Measurements from ENCODE around the gene ABCA2. TPM values are rescaled to one million over a fixed set of nuclear protein-coding genes. Genes with fewer than 3 reads are reported as not detected.

Gene ABCA2
- total RNA-seq, 1 donor from 2014 or later, result 2.7 TPM

GRCh38 chr9:137013571-137013940, 14.5 kb downstream of the ABCA2 start:
- Histone ChIP-seq H3K27ac (no peak overlapping the region), H2AFZ (replicated peaks) (no peak overlapping the region), H3F3A (ENCODE audit: low read depth) (no peaks in the 10 kb centered on the region), H3K9ac (no peak overlapping the region), H3K9me3 (ENCODE audit: low read depth) (no peaks in the 10 kb centered on the region), H4K20me1 (ENCODE audit: low read depth) (no peaks in the 10 kb centered on the region), H3K36me3 (no peaks in the 10 kb centered on the region), H3K79me2 (ENCODE audit: low read depth) (no peaks in the 10 kb centered on the region), H3K4me1 (no peaks in the 10 kb centered on the region), H3K4me3 (no peak overlapping the region), H3K4me2 (no peak overlapping the region), H3K27me3 (no peaks in the 10 kb centered on the region)
- Mint-ChIP-seq H3K27me3 (ENCODE audit: insufficient read depth, low read depth) (peaks cover 2% of the 10 kb centered on the region), H3K36me3 (peaks cover 5% of the 10 kb centered on the region), H3K9me3 (no peaks in the 10 kb centered on the region), H3K4me3 (no peak overlapping the region), H3K27ac (no peak overlapping the region), H3K4me1 (no peaks in the 10 kb centered on the region)
- TF ChIP-seq CTCF (IDR thresholded peaks at IDR 0.05) (no peak), EZH2 (IDR thresholded peaks at IDR 0.05) (no peak), EZH2phosphoT487 (IDR thresholded peaks at IDR 0.05) (no peak)
- no peak for DNase-seq (ENCODE audit: low spot score)

- H3K4me3 Mint-ChIP-seq, result no peak overlapping the region
- H3K36me3 Mint-ChIP-seq, result peaks cover 5% of the 10 kb centered on the region
- no peaks in the 10 kb centered on the region for H3K9me3 ChIP-seq (ENCODE audit: low read depth)
- no peak overlapping the region for H3K9ac ChIP-seq
- H3K4me3 ChIP-seq, result no peak overlapping the region
- peaks cover 3% of the 10 kb centered on the region for H3K27me3 Mint-ChIP-seq (ENCODE audit: insufficient read depth, low read depth)
- H3K4me1 ChIP-seq, result no peaks in the 10 kb centered on the region
- H2AFZ ChIP-seq (replicated peaks), result no peak overlapping the region
- no peaks in the 10 kb centered on the region for H4K20me1 ChIP-seq (ENCODE audit: low read depth)
- no peaks in the 10 kb centered on the region for H3K9me3 Mint-ChIP-seq
- H3K4me2 ChIP-seq, result no peak overlapping the region
- no peaks in the 10 kb centered on the region for H3K27me3 ChIP-seq
- H3K4me1 Mint-ChIP-seq, result no peaks in the 10 kb centered on the region
- H3K27ac Mint-ChIP-seq, result no peak overlapping the region
- no peaks in the 10 kb centered on the region for H3K79me2 ChIP-seq (ENCODE audit: low read depth)
- H3K27ac ChIP-seq, result no peak overlapping the region
- DNase-seq (ENCODE audit: low spot score), result no peak
- H3K36me3 ChIP-seq, result no peaks in the 10 kb centered on the region
- TF ChIP-seq EZH2 (IDR thresholded peaks at IDR 0.05) (no peak), EZH2phosphoT487 (IDR thresholded peaks at IDR 0.05) (no peak), CTCF (IDR thresholded peaks at IDR 0.05) (no peak)
- H3F3A ChIP-seq (ENCODE audit: low read depth), result no peaks in the 10 kb centered on the region
These were observed 15.1 kb downstream of the ABCA2 start for GRCh38 chr9:137012694-137013570.

GRCh38 chr9:137011907-137012675, 15.9 kb downstream of the ABCA2 start:
- no peak overlapping the region for H3K4me3 Mint-ChIP-seq
- H3K36me3 ChIP-seq, result no peaks in the 10 kb centered on the region
- TF ChIP-seq CTCF (IDR thresholded peaks at IDR 0.05) (no peak), EZH2phosphoT487 (IDR thresholded peaks at IDR 0.05) (no peak), EZH2 (IDR thresholded peaks at IDR 0.05) (no peak)
- no peaks in the 10 kb centered on the region for H3K9me3 ChIP-seq (ENCODE audit: low read depth)
- no peaks in the 10 kb centered on the region for H4K20me1 ChIP-seq (ENCODE audit: low read depth)
- H3K27ac ChIP-seq, result no peak overlapping the region
- H3K9ac ChIP-seq, result no peak overlapping the region
- no peak overlapping the region for H3K4me2 ChIP-seq
- H3K27ac Mint-ChIP-seq, result no peak overlapping the region
- H3F3A ChIP-seq (ENCODE audit: low read depth), result no peaks in the 10 kb centered on the region
- H3K36me3 Mint-ChIP-seq, result peaks cover 5% of the 10 kb centered on the region
- no peak overlapping the region for H2AFZ ChIP-seq (replicated peaks)
- no peak for DNase-seq (ENCODE audit: low spot score)
- no peaks in the 10 kb centered on the region for H3K4me1 ChIP-seq
- H3K79me2 ChIP-seq (ENCODE audit: low read depth), result no peaks in the 10 kb centered on the region
- no peaks in the 10 kb centered on the region for H3K27me3 ChIP-seq
- H3K9me3 Mint-ChIP-seq, result no peaks in the 10 kb centered on the region
- H3K4me1 Mint-ChIP-seq, result no peaks in the 10 kb centered on the region
- H3K4me3 ChIP-seq, result no peak overlapping the region
- H3K27me3 Mint-ChIP-seq (ENCODE audit: insufficient read depth, low read depth), result peaks cover 4% of the 10 kb centered on the region
